Peyer's patch (tissue), 4 donors: ENCODE measurements around the gene ZC3H18.

Source experiments
- CTCF ChIP-seq, 6 experiments: fragments of 450-650 bp in 4 of 6; fragments of 200-600 bp in 2 of 6; sonication (generic) in 1 of 6; IDR thresholded peaks; one replicate each; pipeline ENCODE4 v1.5.1; 2017 to 2019; ENCODE audit warnings: antibody characterized with exemption in 6 of 6, mild to moderate bottlenecking in 3 of 6, moderate library complexity in 1 of 6
- POLR2A ChIP-seq, 2 donors: fragments of 450-650 bp; IDR thresholded peaks; one replicate each; pipeline ENCODE4 v1.5.1; 2017; ENCODE audit warnings: antibody characterized with exemption in 2 of 2, mild to moderate bottlenecking in 2 of 2, moderate library complexity in 2 of 2

- TF ChIP-seq CTCF (IDR thresholded peaks at IDR 0.05) (peak; percentile 54 to 64 (median 60)), POLR2A (IDR thresholded peaks at IDR 0.05) (no peak)
These were observed 8.5 kb upstream of the ZC3H18 start for GRCh38 chr16:88561485-88562359.
